Gastrocnemius medialis (tissue), 4 donors: ENCODE data around the gene PTPRC.

Source experiments
- POLR2A ChIP-seq, 2 donors: fragments of 450-650 bp; IDR thresholded peaks; one replicate each; pipeline ENCODE4 v1.6.1; 2017; ENCODE audit warnings: antibody characterized with exemption in 2 of 2, mild to moderate bottlenecking in 2 of 2, moderate library complexity in 2 of 2
- TF ChIP-seq, protein P1 (sequence below), 5 experiments: fragments of 450-650 bp in 3 of 5; fragments of 200-600 bp in 2 of 5; sonication (generic) in 2 of 5; IDR thresholded peaks in 4 of 5; conservative IDR thresholded peaks in 1 of 5; 1 replicate in 4 of 5; 2 replicates in 1 of 5; pipeline ENCODE4 v1.5.1; 2016 to 2019; ENCODE audit warnings: antibody characterized with exemption in 5 of 5, mild to moderate bottlenecking in 3 of 5, moderate library complexity in 3 of 5

- no peak for TF ChIP-seq POLR2A (IDR thresholded peaks at IDR 0.05)
- TF ChIP-seq, protein P1, sequence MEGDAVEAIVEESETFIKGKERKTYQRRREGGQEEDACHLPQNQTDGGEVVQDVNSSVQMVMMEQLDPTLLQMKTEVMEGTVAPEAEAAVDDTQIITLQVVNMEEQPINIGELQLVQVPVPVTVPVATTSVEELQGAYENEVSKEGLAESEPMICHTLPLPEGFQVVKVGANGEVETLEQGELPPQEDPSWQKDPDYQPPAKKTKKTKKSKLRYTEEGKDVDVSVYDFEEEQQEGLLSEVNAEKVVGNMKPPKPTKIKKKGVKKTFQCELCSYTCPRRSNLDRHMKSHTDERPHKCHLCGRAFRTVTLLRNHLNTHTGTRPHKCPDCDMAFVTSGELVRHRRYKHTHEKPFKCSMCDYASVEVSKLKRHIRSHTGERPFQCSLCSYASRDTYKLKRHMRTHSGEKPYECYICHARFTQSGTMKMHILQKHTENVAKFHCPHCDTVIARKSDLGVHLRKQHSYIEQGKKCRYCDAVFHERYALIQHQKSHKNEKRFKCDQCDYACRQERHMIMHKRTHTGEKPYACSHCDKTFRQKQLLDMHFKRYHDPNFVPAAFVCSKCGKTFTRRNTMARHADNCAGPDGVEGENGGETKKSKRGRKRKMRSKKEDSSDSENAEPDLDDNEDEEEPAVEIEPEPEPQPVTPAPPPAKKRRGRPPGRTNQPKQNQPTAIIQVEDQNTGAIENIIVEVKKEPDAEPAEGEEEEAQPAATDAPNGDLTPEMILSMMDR (IDR thresholded peaks at IDR 0.05 in 4 of 5, conservative IDR thresholded peaks at IDR 0.05 in 1 of 5): no peak
These were observed 10.8 kb upstream of the PTPRC start for GRCh38 chr1:198628067-198628455.
